Neural cell (in vitro differentiated cells): ENCODE results near the gene PSD2. TPM values are rescaled to one million over a fixed set of nuclear protein-coding genes. Genes with fewer than 3 reads are reported as not detected.
A peak's percentile ranks its signal among the peaks of the same experiment; 100 is the strongest.

Experiments used
- H2AFZ ChIP-seq: fragments of 200-600, 300-800 bp; sonication (generic), shearing (Covaris generic); 2 replicates; pipeline ENCODE4 v1.6.0; 2014; ENCODE audit warnings: low read depth, mild to moderate bottlenecking, antibody characterized with exemption, low read length, moderate library complexity
- H3F3A ChIP-seq: fragments of 200-600 bp; shearing (Covaris generic); 2 replicates; pipeline ENCODE4 v1.6.1; 2016; ENCODE audit warnings: mild to moderate bottlenecking, moderate library complexity, mixed read lengths, antibody characterized with exemption, low read length; ENCODE audit not compliant: insufficient read depth, poor library complexity, severe bottlenecking
- H3K27ac ChIP-seq: fragments of 200-600, 300-800 bp; sonication (generic), shearing (Covaris generic); 2 replicates; pipeline ENCODE4 v1.5.1; 2014; ENCODE audit warnings: mild to moderate bottlenecking, low read length, moderate library complexity
- H3K27me3 ChIP-seq: fragments of 300-800, 200-600 bp; sonication (generic), shearing (Covaris generic); 2 replicates; pipeline ENCODE4 v1.6.0; 2014; ENCODE audit warnings: mild to moderate bottlenecking, low read depth, low read length, moderate library complexity; ENCODE audit not compliant: insufficient read depth
- H3K36me3 ChIP-seq: fragments of 300-800, 200-600 bp; sonication (generic), shearing (Covaris generic); 2 replicates; pipeline ENCODE4 v1.5.1; 2014; ENCODE audit warnings: mild to moderate bottlenecking, antibody characterized with exemption, low read length, moderate library complexity; ENCODE audit not compliant: insufficient read depth
- H3K4me2 ChIP-seq: fragments of 300-800, 200-600 bp; sonication (generic), shearing (Covaris generic); 2 replicates; pipeline ENCODE4 v1.6.0; 2014; ENCODE audit warnings: mild to moderate bottlenecking, low read length
- H3K4me3 ChIP-seq: fragments of 300-800, 200-600 bp; sonication (generic), shearing (Covaris generic); 2 replicates; pipeline ENCODE4 v1.5.1; 2014; ENCODE audit warnings: mild to moderate bottlenecking, low read length, moderate library complexity
- H3K79me2 ChIP-seq: fragments of 200-600 bp; shearing (Covaris generic); replicated peaks from 2 replicates; pipeline ENCODE4 v1.6.0; 2014; ENCODE audit warnings: mild to moderate bottlenecking, low read length, moderate library complexity; ENCODE audit not compliant: insufficient read depth
- H3K9ac ChIP-seq: fragments of 300-800, 200-600 bp; sonication (generic), shearing (Covaris generic); 2 replicates; pipeline ENCODE4 v1.6.1; 2016; ENCODE audit warnings: mild to moderate bottlenecking, low read length, mixed read lengths
- H3K9me2 ChIP-seq: fragments of 200-600 bp; shearing (Covaris generic); 2 replicates; pipeline ENCODE4 v1.6.1; 2016; ENCODE audit warnings: mild to moderate bottlenecking, low read length, mixed read lengths; ENCODE audit not compliant: insufficient read depth
- H3K9me3 ChIP-seq: fragments of 200-600, 300-800 bp; sonication (generic), shearing (Covaris generic); 2 replicates; pipeline ENCODE4 v1.6.1; 2016; ENCODE audit warnings: mild to moderate bottlenecking, mixed run types, low read length, moderate library complexity, mixed read lengths
- H4K20me1 ChIP-seq: fragments of 200-600 bp; shearing (Covaris generic); 2 replicates; pipeline ENCODE4 v1.6.1; 2016; ENCODE audit warnings: mild to moderate bottlenecking, mixed run types; ENCODE audit not compliant: insufficient read depth
- EP300 ChIP-seq: fragments of 450-650 bp; conservative IDR thresholded peaks from 2 replicates; pipeline ENCODE4 v1.6.1; 2014; ENCODE audit warnings: antibody characterized with exemption, mild to moderate bottlenecking, moderate library complexity; ENCODE audit not compliant: poor library complexity, severe bottlenecking
- EZH2 ChIP-seq: fragments of 200-600, 300-800 bp; shearing (Covaris generic), sonication (generic); IDR thresholded peaks from 2 replicates; pipeline ENCODE4 v1.6.1; 2014; ENCODE audit warnings: antibody characterized with exemption, low read length, borderline replicate concordance, mild to moderate bottlenecking; ENCODE audit not compliant: insufficient read depth, poor library complexity, severe bottlenecking
- MXI1 ChIP-seq: fragments of 450-650 bp; conservative IDR thresholded peaks from 2 replicates; pipeline ENCODE4 v1.6.1; 2014; ENCODE audit warnings: antibody characterized with exemption, mild to moderate bottlenecking; ENCODE audit not compliant: poor library complexity, severe bottlenecking
- POLR2AphosphoS5 ChIP-seq: IDR thresholded peaks from 2 replicates; pipeline ENCODE4 v1.6.1; 2012
- RAD21 ChIP-seq: fragments of 450-650 bp; conservative IDR thresholded peaks from 2 replicates; pipeline ENCODE4 v1.6.1; 2014; ENCODE audit warnings: antibody characterized with exemption, mild to moderate bottlenecking, moderate library complexity
- SMC3 ChIP-seq: fragments of 450-650 bp; conservative IDR thresholded peaks from 2 replicates; pipeline ENCODE4 v1.6.1; 2014; ENCODE audit warnings: antibody characterized with exemption, mild to moderate bottlenecking, moderate library complexity; ENCODE audit not compliant: poor library complexity
- TAF1 ChIP-seq: IDR thresholded peaks from 2 replicates; pipeline ENCODE4 v1.6.1; 2012; ENCODE audit warnings: low read depth
- polyA plus RNA-seq: library from polyadenylated mRNA; depleted of rRNA; stranded (reverse); fragments of >200 nt; gene quantifications from 2 replicates; pipeline ENCODE4 v1.2.3, GENCODE V29; 2014
- TF ChIP-seq, protein P1 (sequence below): IDR thresholded peaks from 2 replicates; pipeline ENCODE4 v1.6.1; 2012; ENCODE audit warnings: borderline replicate concordance
- TF ChIP-seq, protein P2 (sequence below): fragments of 450-650 bp; IDR thresholded peaks from 2 replicates; pipeline ENCODE4 v1.5.1; 2014; ENCODE audit warnings: antibody characterized with exemption, mild to moderate bottlenecking, moderate library complexity; ENCODE audit not compliant: poor library complexity, severe bottlenecking

PSD2 gene
- polyA plus RNA-seq, 1 donor from 2014 or later, result 33.4 TPM

GRCh38 chr5:139761501-139761900 is 34.1 kb upstream of the PSD2 start:
- no peaks in the 10 kb centered on the region for H3F3A ChIP-seq
- H3K9me2 ChIP-seq, result no peaks in the 10 kb centered on the region
- no peaks in the 10 kb centered on the region for H4K20me1 ChIP-seq
- H2AFZ ChIP-seq, result no peak overlapping the region
- no peaks in the 10 kb centered on the region for H3K27me3 ChIP-seq
- TF ChIP-seq MXI1, result no peak
- no peak for TF ChIP-seq RAD21
- TF ChIP-seq EZH2, result no peak
- no peak for TF ChIP-seq TAF1
- no peak for TF ChIP-seq SMC3
- TF ChIP-seq, protein P1, sequence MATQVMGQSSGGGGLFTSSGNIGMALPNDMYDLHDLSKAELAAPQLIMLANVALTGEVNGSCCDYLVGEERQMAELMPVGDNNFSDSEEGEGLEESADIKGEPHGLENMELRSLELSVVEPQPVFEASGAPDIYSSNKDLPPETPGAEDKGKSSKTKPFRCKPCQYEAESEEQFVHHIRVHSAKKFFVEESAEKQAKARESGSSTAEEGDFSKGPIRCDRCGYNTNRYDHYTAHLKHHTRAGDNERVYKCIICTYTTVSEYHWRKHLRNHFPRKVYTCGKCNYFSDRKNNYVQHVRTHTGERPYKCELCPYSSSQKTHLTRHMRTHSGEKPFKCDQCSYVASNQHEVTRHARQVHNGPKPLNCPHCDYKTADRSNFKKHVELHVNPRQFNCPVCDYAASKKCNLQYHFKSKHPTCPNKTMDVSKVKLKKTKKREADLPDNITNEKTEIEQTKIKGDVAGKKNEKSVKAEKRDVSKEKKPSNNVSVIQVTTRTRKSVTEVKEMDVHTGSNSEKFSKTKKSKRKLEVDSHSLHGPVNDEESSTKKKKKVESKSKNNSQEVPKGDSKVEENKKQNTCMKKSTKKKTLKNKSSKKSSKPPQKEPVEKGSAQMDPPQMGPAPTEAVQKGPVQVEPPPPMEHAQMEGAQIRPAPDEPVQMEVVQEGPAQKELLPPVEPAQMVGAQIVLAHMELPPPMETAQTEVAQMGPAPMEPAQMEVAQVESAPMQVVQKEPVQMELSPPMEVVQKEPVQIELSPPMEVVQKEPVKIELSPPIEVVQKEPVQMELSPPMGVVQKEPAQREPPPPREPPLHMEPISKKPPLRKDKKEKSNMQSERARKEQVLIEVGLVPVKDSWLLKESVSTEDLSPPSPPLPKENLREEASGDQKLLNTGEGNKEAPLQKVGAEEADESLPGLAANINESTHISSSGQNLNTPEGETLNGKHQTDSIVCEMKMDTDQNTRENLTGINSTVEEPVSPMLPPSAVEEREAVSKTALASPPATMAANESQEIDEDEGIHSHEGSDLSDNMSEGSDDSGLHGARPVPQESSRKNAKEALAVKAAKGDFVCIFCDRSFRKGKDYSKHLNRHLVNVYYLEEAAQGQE, result no peak
- TF ChIP-seq POLR2AphosphoS5, result no peak
- TF ChIP-seq, protein P2, sequence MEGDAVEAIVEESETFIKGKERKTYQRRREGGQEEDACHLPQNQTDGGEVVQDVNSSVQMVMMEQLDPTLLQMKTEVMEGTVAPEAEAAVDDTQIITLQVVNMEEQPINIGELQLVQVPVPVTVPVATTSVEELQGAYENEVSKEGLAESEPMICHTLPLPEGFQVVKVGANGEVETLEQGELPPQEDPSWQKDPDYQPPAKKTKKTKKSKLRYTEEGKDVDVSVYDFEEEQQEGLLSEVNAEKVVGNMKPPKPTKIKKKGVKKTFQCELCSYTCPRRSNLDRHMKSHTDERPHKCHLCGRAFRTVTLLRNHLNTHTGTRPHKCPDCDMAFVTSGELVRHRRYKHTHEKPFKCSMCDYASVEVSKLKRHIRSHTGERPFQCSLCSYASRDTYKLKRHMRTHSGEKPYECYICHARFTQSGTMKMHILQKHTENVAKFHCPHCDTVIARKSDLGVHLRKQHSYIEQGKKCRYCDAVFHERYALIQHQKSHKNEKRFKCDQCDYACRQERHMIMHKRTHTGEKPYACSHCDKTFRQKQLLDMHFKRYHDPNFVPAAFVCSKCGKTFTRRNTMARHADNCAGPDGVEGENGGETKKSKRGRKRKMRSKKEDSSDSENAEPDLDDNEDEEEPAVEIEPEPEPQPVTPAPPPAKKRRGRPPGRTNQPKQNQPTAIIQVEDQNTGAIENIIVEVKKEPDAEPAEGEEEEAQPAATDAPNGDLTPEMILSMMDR, result no peak
- no peak for TF ChIP-seq EP300
- H3K4me3 ChIP-seq, result no peak overlapping the region
- no peaks in the 10 kb centered on the region for H3K9me3 ChIP-seq
- H3K36me3 ChIP-seq, result no peaks in the 10 kb centered on the region
- H3K4me2 ChIP-seq, result no peak overlapping the region
- H3K9ac ChIP-seq, result no peak overlapping the region
- H3K79me2 ChIP-seq, result no peaks in the 10 kb centered on the region
- H3K27ac ChIP-seq, result no peak overlapping the region

DNA sequence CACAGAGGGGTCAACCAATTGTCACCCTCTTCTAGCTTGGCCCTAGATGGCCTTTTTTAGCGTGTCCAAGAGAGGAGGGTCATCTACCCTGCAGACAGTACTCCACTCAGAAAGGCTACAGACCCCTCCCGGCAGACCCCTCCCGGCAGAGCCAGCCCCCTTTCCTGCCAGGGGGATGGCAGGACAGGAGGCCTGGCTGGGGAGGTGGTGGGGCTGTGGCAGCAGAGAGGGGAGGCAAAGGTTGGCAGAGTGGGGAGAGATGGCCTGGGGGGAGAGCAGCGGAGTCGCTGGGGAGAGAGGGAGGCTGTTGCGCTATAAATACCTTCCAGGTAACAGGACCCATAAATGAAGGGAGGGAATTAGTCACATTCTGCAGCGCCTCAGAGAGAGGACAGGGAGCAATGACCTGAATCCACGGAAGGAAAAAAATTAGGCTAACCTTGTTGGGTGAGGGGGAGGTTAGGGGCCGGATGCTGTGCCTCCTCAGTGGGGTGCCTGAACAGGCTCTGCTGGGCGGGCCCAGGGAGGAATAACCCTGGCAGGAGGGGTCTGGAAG is 32.9 kb upstream of the PSD2 start:
- H3F3A ChIP-seq, result no peaks in the 10 kb centered on the region
- H3K9me2 ChIP-seq, result no peaks in the 10 kb centered on the region
- H2AFZ ChIP-seq, result no peak overlapping the region
- H3K9me3 ChIP-seq, result no peaks in the 10 kb centered on the region
- peak overlapping the region; percentile 67 for H3K4me3 ChIP-seq
- H4K20me1 ChIP-seq, result no peaks in the 10 kb centered on the region
- H3K9ac ChIP-seq, result peak overlapping the region; percentile 69
- H3K27ac ChIP-seq, result peak overlapping the region; percentile 24
- no peak for TF ChIP-seq POLR2AphosphoS5
- TF ChIP-seq MXI1, result no peak
- TF ChIP-seq EP300, result no peak
- TF ChIP-seq EZH2, result no peak
- no peak for TF ChIP-seq TAF1
- TF ChIP-seq, protein P1, result no peak
- TF ChIP-seq, protein P2, result no peak
- TF ChIP-seq SMC3, result no peak
- no peak for TF ChIP-seq RAD21
- H3K4me2 ChIP-seq, result no peak overlapping the region
- no peaks in the 10 kb centered on the region for H3K27me3 ChIP-seq
- H3K79me2 ChIP-seq, result no peaks in the 10 kb centered on the region
- H3K36me3 ChIP-seq, result no peaks in the 10 kb centered on the region
